Vagina (tissue), 2 donors: ENCODE results near the gene NEK7. TPM values are rescaled to one million over a fixed set of nuclear protein-coding genes. Genes with fewer than 3 reads are reported as not detected.

ENCODE experiments used
- DNase-seq, 2 donors: peaks; one replicate each; pipeline ENCODE4 v3.0.0-alpha.2; 2017; ENCODE audit errors: extremely low spot score in 2 of 2
- H3K27ac ChIP-seq: fragments of 200-600 bp; sonication (generic); one replicate; pipeline ENCODE4 v1.5.1; 2019
- H3K27me3 ChIP-seq: fragments of 200-600 bp; sonication (generic); one replicate; pipeline ENCODE4 v1.5.1; 2019
- H3K36me3 ChIP-seq, 2 donors: fragments of 200-600 bp; sonication (generic); one replicate each; pipeline ENCODE4 v1.5.1; 2017 to 2019
- H3K4me1 ChIP-seq: fragments of 200-600 bp; sonication (generic); one replicate; pipeline ENCODE4 v1.5.1; 2019
- H3K4me3 ChIP-seq, 2 donors: fragments of 200-600 bp; sonication (generic); 1 replicate in 1 of 2; 2 replicates in 1 of 2; pipeline ENCODE4 v1.5.1; 2016 to 2019
- H3K9me3 ChIP-seq: fragments of 200-600 bp; sonication (generic); one replicate; pipeline ENCODE4 v1.5.1; 2019
- POLR2A ChIP-seq, 2 donors: fragments of 450-650 bp; IDR thresholded peaks; one replicate each; pipeline ENCODE4 v1.6.1; 2017; ENCODE audit warnings: antibody characterized with exemption in 2 of 2, mild to moderate bottlenecking in 2 of 2, moderate library complexity in 2 of 2
- POLR2AphosphoS5 ChIP-seq, 2 donors: sonication (generic); formaldehyde crosslinking; IDR thresholded peaks; one replicate each; pipeline ENCODE4 v1.9.0; 2017; ENCODE audit warnings: antibody characterized with exemption in 2 of 2, mild to moderate bottlenecking in 2 of 2, low read depth in 1 of 2; ENCODE audit not compliant: insufficient read depth in 1 of 2
- intact Hi-C: fragments of 100-400 bp; cut with DNase I; formaldehyde crosslinking; loops from one replicate; pipeline ENCODE4 v1.15.1; 2023
- total RNA-seq: library from RNA; depleted of rRNA; stranded (reverse); fragments of >200 nt; gene quantifications from one replicate; pipeline ENCODE4 v1.2.3, GENCODE V29; 2016
- TF ChIP-seq, protein P1 (sequence below), 3 experiments: fragments of 450-650 bp in 2 of 3; fragments of 200-600 bp in 1 of 3; sonication (generic) in 1 of 3; IDR thresholded peaks; one replicate each; pipeline ENCODE4 v1.5.1; 2017 to 2019; ENCODE audit warnings: antibody characterized with exemption in 3 of 3, mild to moderate bottlenecking in 2 of 3, moderate library complexity in 2 of 3

NEK7 gene
- total RNA-seq, 1 donor from 2014 or later, result 99.4 TPM

DNA sequence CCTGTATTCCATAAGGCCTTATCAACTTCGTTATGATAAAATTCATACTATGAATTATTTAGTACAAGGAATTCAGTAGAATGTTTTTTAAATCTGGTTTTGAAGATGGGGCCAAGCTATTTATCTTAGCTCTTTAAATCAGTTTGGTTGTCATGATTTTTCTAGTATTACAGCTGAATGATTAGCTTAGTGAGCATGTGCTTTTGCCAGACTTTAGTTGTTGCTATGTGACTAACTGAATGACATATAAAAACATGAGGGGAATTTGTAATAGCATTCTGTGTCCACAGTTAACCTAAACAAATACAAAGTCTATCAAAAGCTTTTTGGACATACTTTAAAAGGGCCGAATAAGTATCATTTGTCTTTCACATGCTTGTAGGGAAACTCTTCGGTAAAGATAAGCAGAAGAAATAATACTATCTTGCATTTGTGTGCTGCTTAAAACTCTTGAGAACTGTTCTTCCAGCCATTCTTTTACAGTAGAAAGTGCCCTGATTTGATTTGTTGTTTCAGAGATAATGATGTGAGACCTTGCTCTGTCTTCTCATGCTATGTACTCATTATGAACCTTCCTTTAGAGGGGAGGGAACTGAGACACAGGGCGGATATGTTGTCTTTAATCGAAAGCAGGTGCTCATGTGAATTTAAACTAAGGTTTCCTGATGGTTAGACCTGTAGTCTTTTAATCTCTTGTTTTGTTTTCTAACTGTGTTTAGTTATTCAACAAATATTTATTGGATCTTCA is 18.8 kb downstream of the NEK7 start:
- no peaks in the 10 kb centered on the region for H3K36me3 ChIP-seq
- intact Hi-C loops, result no loop called here
- no peak for DNase-seq
- no peaks in the 10 kb centered on the region for H3K9me3 ChIP-seq
- no peak overlapping the region for H3K4me3 ChIP-seq
- no peak overlapping the region for H3K27ac ChIP-seq
- peaks cover 88% of the 10 kb centered on the region for H3K4me1 ChIP-seq
- no peaks in the 10 kb centered on the region for H3K27me3 ChIP-seq
- TF ChIP-seq POLR2A (IDR thresholded peaks at IDR 0.05) (no peak), POLR2AphosphoS5 (IDR thresholded peaks at IDR 0.05; ENCODE audit: insufficient read depth in 1 of 2, low read depth in 1 of 2) (no peak)
- TF ChIP-seq, protein P1, sequence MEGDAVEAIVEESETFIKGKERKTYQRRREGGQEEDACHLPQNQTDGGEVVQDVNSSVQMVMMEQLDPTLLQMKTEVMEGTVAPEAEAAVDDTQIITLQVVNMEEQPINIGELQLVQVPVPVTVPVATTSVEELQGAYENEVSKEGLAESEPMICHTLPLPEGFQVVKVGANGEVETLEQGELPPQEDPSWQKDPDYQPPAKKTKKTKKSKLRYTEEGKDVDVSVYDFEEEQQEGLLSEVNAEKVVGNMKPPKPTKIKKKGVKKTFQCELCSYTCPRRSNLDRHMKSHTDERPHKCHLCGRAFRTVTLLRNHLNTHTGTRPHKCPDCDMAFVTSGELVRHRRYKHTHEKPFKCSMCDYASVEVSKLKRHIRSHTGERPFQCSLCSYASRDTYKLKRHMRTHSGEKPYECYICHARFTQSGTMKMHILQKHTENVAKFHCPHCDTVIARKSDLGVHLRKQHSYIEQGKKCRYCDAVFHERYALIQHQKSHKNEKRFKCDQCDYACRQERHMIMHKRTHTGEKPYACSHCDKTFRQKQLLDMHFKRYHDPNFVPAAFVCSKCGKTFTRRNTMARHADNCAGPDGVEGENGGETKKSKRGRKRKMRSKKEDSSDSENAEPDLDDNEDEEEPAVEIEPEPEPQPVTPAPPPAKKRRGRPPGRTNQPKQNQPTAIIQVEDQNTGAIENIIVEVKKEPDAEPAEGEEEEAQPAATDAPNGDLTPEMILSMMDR (IDR thresholded peaks at IDR 0.05), result no peak

DNA sequence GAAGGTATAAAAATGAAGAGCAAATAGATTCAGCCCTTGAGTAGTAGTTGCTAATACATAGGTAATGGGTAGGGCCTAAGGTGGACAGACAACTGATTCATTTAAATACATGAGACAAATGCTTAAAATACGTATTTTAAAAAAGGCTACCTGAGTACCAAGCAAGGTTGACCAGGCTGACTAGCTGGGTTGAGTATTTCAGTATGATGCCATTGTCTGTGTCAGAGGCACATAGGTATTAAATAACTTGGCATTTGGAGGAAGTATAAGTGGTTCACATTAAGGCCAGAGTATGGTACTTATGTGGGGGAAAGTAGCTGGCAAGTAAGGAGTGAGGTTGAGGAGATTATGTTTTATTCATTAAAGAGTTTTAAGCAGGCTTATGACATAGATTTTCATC is 19.4 kb downstream of the NEK7 start:
- intact Hi-C loops, result no loop called here
- peaks cover 84% of the 10 kb centered on the region for H3K4me1 ChIP-seq
- no peak for DNase-seq
- TF ChIP-seq POLR2A (IDR thresholded peaks at IDR 0.05) (no peak), POLR2AphosphoS5 (IDR thresholded peaks at IDR 0.05; ENCODE audit: insufficient read depth in 1 of 2, low read depth in 1 of 2) (no peak)
- TF ChIP-seq, protein P1 (IDR thresholded peaks at IDR 0.05), result no peak
- no peaks in the 10 kb centered on the region for H3K27me3 ChIP-seq
- H3K27ac ChIP-seq, result no peak overlapping the region
- no peaks in the 10 kb centered on the region for H3K36me3 ChIP-seq
- no peaks in the 10 kb centered on the region for H3K9me3 ChIP-seq
- no peak overlapping the region for H3K4me3 ChIP-seq

DNA sequence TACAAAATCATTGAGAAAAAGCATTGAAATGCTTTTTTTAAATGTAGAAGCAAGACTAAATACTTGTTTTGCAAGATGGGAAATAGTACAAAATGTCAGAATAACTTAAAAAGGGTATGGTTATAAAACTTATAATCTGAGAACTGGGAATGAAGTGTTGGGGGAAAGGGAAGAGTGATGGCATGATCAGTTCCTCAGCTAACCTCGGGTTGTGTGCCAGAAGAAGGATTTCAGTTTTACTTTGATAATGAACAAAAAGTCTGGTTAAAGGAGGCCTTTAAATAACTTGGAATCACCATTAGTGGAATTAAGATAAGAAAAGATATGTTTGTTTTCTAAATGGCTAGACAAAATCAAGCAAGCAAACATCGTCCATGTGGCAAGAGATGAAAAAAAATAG is 20.7 kb downstream of the NEK7 start:
- no peaks in the 10 kb centered on the region for H3K27me3 ChIP-seq
- intact Hi-C loops, result no loop called here
- H3K36me3 ChIP-seq, result no peaks in the 10 kb centered on the region
- H3K27ac ChIP-seq, result no peak overlapping the region
- H3K4me1 ChIP-seq, result peaks cover 77% of the 10 kb centered on the region
- H3K4me3 ChIP-seq, result no peak overlapping the region
- H3K9me3 ChIP-seq, result no peaks in the 10 kb centered on the region
- no peak for DNase-seq
- TF ChIP-seq POLR2AphosphoS5 (IDR thresholded peaks at IDR 0.05; ENCODE audit: insufficient read depth in 1 of 2, low read depth in 1 of 2), result no peak
- TF ChIP-seq, protein P1 (IDR thresholded peaks at IDR 0.05), result no peak

DNA sequence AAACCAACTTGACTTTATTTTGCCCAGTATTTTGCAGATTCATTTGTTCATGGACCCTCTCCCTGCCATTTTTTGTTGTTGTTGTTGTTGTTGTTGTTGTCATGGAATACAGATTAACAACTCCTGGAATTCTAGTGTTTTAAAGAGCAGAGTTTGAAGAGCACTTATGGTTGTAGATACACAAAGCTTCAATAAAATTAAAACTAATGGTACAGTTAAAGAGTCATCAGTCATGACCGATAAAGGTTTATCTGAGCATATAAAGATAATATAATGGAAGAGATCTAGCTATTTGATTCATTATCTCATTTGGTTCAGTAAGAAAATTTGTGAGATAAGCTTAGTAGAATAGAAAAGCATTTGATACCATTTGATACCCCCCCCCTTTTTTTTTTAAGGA is 21.8 kb downstream of the NEK7 start:
- Histone ChIP-seq H3K4me3 (no peak overlapping the region), H3K4me1 (peaks cover 78% of the 10 kb centered on the region), H3K27ac (no peak overlapping the region), H3K27me3 (no peaks in the 10 kb centered on the region), H3K36me3 (no peaks in the 10 kb centered on the region), H3K9me3 (no peaks in the 10 kb centered on the region)
- no peak for DNase-seq
- TF ChIP-seq POLR2AphosphoS5 (IDR thresholded peaks at IDR 0.05; ENCODE audit: insufficient read depth in 1 of 2, low read depth in 1 of 2), result no peak
- no peak for TF ChIP-seq POLR2A (IDR thresholded peaks at IDR 0.05)
- TF ChIP-seq, protein P1 (IDR thresholded peaks at IDR 0.05), result no peak
- intact Hi-C loops, result no loop called here

DNA sequence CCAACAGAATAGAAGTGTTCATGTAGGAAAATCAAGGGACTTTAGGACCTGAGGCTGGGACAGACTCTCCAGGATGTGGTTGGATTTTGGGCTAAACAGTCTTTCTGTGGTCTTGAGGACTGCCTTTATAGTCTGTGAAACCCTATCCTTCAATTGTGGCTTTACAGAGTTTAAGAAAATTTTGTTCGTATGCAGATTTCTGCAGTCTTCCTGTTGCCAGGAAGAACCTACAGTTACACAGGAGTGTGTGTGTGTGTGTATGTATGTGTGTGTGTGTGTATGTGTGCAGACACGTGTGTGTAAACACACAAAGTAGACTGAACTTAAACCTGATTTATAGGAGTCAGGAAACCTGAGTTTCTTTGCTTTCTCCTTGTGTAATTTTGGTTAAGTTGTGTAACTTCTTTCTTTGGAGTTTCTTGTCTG is 22.8 kb downstream of the NEK7 start:
- no peak for DNase-seq
- no peaks in the 10 kb centered on the region for H3K36me3 ChIP-seq
- H3K4me3 ChIP-seq, result no peak overlapping the region
- intact Hi-C loops, result no loop called here
- H3K27ac ChIP-seq, result no peak overlapping the region
- TF ChIP-seq POLR2A (IDR thresholded peaks at IDR 0.05), result no peak
- TF ChIP-seq POLR2AphosphoS5 (IDR thresholded peaks at IDR 0.05; ENCODE audit: insufficient read depth in 1 of 2, low read depth in 1 of 2), result no peak
- TF ChIP-seq, protein P1 (IDR thresholded peaks at IDR 0.05), result no peak
- no peaks in the 10 kb centered on the region for H3K27me3 ChIP-seq
- H3K4me1 ChIP-seq, result peaks cover 72% of the 10 kb centered on the region
- no peaks in the 10 kb centered on the region for H3K9me3 ChIP-seq
